WTC11 (cell line): ENCODE measurements around the gene OR14A16. TPM values are rescaled to one million over a fixed set of nuclear protein-coding genes. Genes with fewer than 3 reads are reported as not detected.

Source experiments
- ATAC-seq: fragments of 200-7000 bp; cut with Tn5 transposase; 2 replicates; pipeline ENCODE4 v1.10.0; 2021; ENCODE audit warnings: mild to moderate bottlenecking, moderate library complexity
- CTCF ChIA-PET: fragments of 300-600 bp; sonication (Branson Sonifier 250); formaldehyde crosslinking; loops from one replicate; lab custom pipeline; 2021; ENCODE audit warnings: antibody characterized with exemption; lab: Charles Lee
- POLR2A ChIA-PET: fragments of 350-600 bp; sonication (Branson Sonifier 250); formaldehyde crosslinking; loops from one replicate; lab custom pipeline; 2021; ENCODE audit warnings: antibody characterized with exemption; lab: Charles Lee
- DNase-seq: peaks from one replicate; pipeline ENCODE4 v3.0.0; 2021; ENCODE audit warnings: low spot score
- H3K27ac Mint-ChIP-seq: 2 replicates; pipeline ENCODE4 v1.8.0; 2021; ENCODE audit warnings: mixed read lengths
- H3K27me3 Mint-ChIP-seq: 2 replicates; pipeline ENCODE4 v1.8.0; 2021; ENCODE audit warnings: low read depth, mild to moderate bottlenecking, moderate library complexity, mixed read lengths
- H3K36me3 Mint-ChIP-seq: 2 replicates; pipeline ENCODE4 v1.8.0; 2021; ENCODE audit warnings: mixed read lengths
- H3K4me1 Mint-ChIP-seq: 2 replicates; pipeline ENCODE4 v1.8.0; 2022; ENCODE audit warnings: mixed read lengths
- H3K4me3 Mint-ChIP-seq: 2 replicates; pipeline ENCODE4 v1.8.0; 2021; ENCODE audit warnings: mild to moderate bottlenecking, moderate library complexity, mixed read lengths
- H3K9me3 Mint-ChIP-seq: 2 replicates; pipeline ENCODE4 v1.8.0; 2021; ENCODE audit warnings: mixed read lengths
- CBFB ChIP-seq: sonication (generic); formaldehyde crosslinking; IDR thresholded peaks from 2 replicates; pipeline ENCODE4 v1.8.1; 2022; ENCODE audit warnings: mild to moderate bottlenecking, low read depth, missing genetic modification reagents
- CREB1 ChIP-seq: sonication (generic); formaldehyde crosslinking; IDR thresholded peaks from 2 replicates; pipeline ENCODE4 v1.8.0; 2023; ENCODE audit warnings: mild to moderate bottlenecking, missing genetic modification reagents
- ELF4 ChIP-seq: sonication (generic); formaldehyde crosslinking; IDR thresholded peaks from 2 replicates; pipeline ENCODE4 v1.8.1; 2022; ENCODE audit warnings: low read depth, mild to moderate bottlenecking, moderate library complexity, missing genetic modification reagents
- ERG ChIP-seq: fragments of 250-450 bp; sonication (Bioruptor Pico); IDR thresholded peaks from 2 replicates; pipeline ENCODE4 v1.8.0; 2021; ENCODE audit warnings: mild to moderate bottlenecking
- FOXJ3 ChIP-seq: sonication (generic); formaldehyde crosslinking; IDR thresholded peaks from 2 replicates; pipeline ENCODE4 v1.9.0; 2021; ENCODE audit warnings: missing genetic modification reagents, mild to moderate bottlenecking, borderline replicate concordance
- KAT7 ChIP-seq: sonication (generic); formaldehyde crosslinking; IDR thresholded peaks from 2 replicates; pipeline ENCODE4 v1.8.1; 2023; ENCODE audit warnings: missing genetic modification reagents, mild to moderate bottlenecking, borderline replicate concordance
- MAX ChIP-seq: sonication (generic); formaldehyde crosslinking; IDR thresholded peaks from 2 replicates; pipeline ENCODE4 v1.8.0; 2022; ENCODE audit warnings: mild to moderate bottlenecking, missing genetic modification reagents
- MLX ChIP-seq: sonication (generic); formaldehyde crosslinking; IDR thresholded peaks from 2 replicates; pipeline ENCODE4 v1.8.1; 2023; ENCODE audit warnings: mild to moderate bottlenecking, missing genetic modification reagents, moderate library complexity
- MXD4 ChIP-seq: fragments of 250-450 bp; sonication (Bioruptor Pico); IDR thresholded peaks from 2 replicates; pipeline ENCODE4 v1.8.0; 2021; ENCODE audit warnings: mild to moderate bottlenecking, moderate library complexity, borderline replicate concordance
- NFE2L1 ChIP-seq: sonication (generic); formaldehyde crosslinking; IDR thresholded peaks from 2 replicates; pipeline ENCODE4 v1.8.1; 2023; ENCODE audit warnings: missing genetic modification reagents
- NR3C1 ChIP-seq: sonication (generic); formaldehyde crosslinking; conservative IDR thresholded peaks from 2 replicates; pipeline ENCODE4 v1.8.1; 2023; ENCODE audit warnings: low read depth, mild to moderate bottlenecking, missing genetic modification reagents
- RELA ChIP-seq: sonication (generic); formaldehyde crosslinking; IDR thresholded peaks from 2 replicates; pipeline ENCODE4 v1.8.1; 2022; ENCODE audit warnings: missing genetic modification reagents, mild to moderate bottlenecking, borderline replicate concordance
- SMAD3 ChIP-seq: sonication (generic); formaldehyde crosslinking; IDR thresholded peaks from 2 replicates; pipeline ENCODE4 v1.8.0; 2022; ENCODE audit warnings: missing genetic modification reagents, mild to moderate bottlenecking, borderline replicate concordance
- SMAD4 ChIP-seq: sonication (generic); formaldehyde crosslinking; IDR thresholded peaks from 2 replicates; pipeline ENCODE4 v1.8.0; 2022; ENCODE audit warnings: mild to moderate bottlenecking, missing genetic modification reagents
- SOX15 ChIP-seq: fragments of 250-450 bp; sonication (Bioruptor Pico); IDR thresholded peaks from 2 replicates; pipeline ENCODE4 v1.9.0; 2021; ENCODE audit warnings: mild to moderate bottlenecking
- TEAD1 ChIP-seq: sonication (generic); formaldehyde crosslinking; IDR thresholded peaks from 2 replicates; pipeline ENCODE4 v1.8.0; 2022; ENCODE audit warnings: mild to moderate bottlenecking, missing genetic modification reagents
- USF1 ChIP-seq: sonication (generic); formaldehyde crosslinking; IDR thresholded peaks from 2 replicates; pipeline ENCODE4 v1.8.0; 2022; ENCODE audit warnings: mild to moderate bottlenecking, missing genetic modification reagents
- ZBTB21 ChIP-seq: sonication (generic); formaldehyde crosslinking; IDR thresholded peaks from 2 replicates; pipeline ENCODE4 v1.8.1; 2023; ENCODE audit warnings: mild to moderate bottlenecking, missing genetic modification reagents, borderline replicate concordance
- ZMAT4 ChIP-seq: fragments of 250-450 bp; sonication (Bioruptor Pico); IDR thresholded peaks from 2 replicates; pipeline ENCODE4 v1.9.0; 2021; ENCODE audit warnings: mild to moderate bottlenecking
- ZNF138 ChIP-seq: sonication (generic); formaldehyde crosslinking; conservative IDR thresholded peaks from 2 replicates; pipeline ENCODE4 v1.8.1; 2022; ENCODE audit warnings: mild to moderate bottlenecking, moderate library complexity, missing genetic modification reagents
- ZNF396 ChIP-seq: fragments of 250-450 bp; sonication (Bioruptor Pico); IDR thresholded peaks from 2 replicates; pipeline ENCODE4 v1.8.0; 2021; ENCODE audit warnings: mild to moderate bottlenecking, moderate library complexity, borderline replicate concordance
- total RNA-seq: library from RNA; stranded (reverse); gene quantifications from 3 replicates; pipeline ENCODE4 v1.2.3, GENCODE V29; 2021
- TF ChIP-seq, protein P1 (sequence below): sonication (generic); formaldehyde crosslinking; conservative IDR thresholded peaks from 2 replicates; pipeline ENCODE4 v1.8.1; 2022; ENCODE audit warnings: mild to moderate bottlenecking, missing genetic modification reagents
- TF ChIP-seq, protein P2 (sequence below): sonication (generic); formaldehyde crosslinking; IDR thresholded peaks from 2 replicates; pipeline ENCODE4 v1.8.0; 2022; ENCODE audit warnings: mild to moderate bottlenecking, missing genetic modification reagents

Gene OR14A16
- total RNA-seq, 1 experiment from 2014 or later = 0.17 TPM

GRCh38 chr1:247854899-247855545, 31.1 kb upstream of the OR14A16 start:
- TF ChIP-seq RELA (CRISPR knock-in tag) (no peak), TEAD1 (no peak), ZMAT4 (CRISPR knock-in tag) (no peak), SMAD4 (CRISPR knock-in tag) (no peak), MLX (CRISPR knock-in tag) (no peak), KAT7 (CRISPR knock-in tag) (no peak), SOX15 (CRISPR knock-in tag) (no peak), MXD4 (CRISPR knock-in tag) (no peak), ERG (CRISPR knock-in tag) (no peak), FOXJ3 (CRISPR knock-in tag) (no peak), CBFB (CRISPR knock-in tag) (no peak), SMAD3 (CRISPR knock-in tag) (no peak), NR3C1 (CRISPR knock-in tag) (no peak)
- TF ChIP-seq, protein P1, sequence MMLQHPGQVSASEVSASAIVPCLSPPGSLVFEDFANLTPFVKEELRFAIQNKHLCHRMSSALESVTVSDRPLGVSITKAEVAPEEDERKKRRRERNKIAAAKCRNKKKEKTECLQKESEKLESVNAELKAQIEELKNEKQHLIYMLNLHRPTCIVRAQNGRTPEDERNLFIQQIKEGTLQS (CRISPR knock-in tag) = no peak
- ChIA-PET CTCF (no interaction called here), POLR2A (no interaction called here)
- ATAC-seq = no peak
- Mint-ChIP-seq H3K9me3 (peaks cover 30% of the 10 kb centered on the region), H3K36me3 (peaks cover 21% of the 10 kb centered on the region), H3K4me1 (peaks cover 10% of the 10 kb centered on the region; the same call in 1 of the 2 replicates), H3K27ac (no peak overlapping the region), H3K4me3 (no peak overlapping the region), H3K27me3 (peaks cover 16% of the 10 kb centered on the region)
- DNase-seq = no peak

DNA sequence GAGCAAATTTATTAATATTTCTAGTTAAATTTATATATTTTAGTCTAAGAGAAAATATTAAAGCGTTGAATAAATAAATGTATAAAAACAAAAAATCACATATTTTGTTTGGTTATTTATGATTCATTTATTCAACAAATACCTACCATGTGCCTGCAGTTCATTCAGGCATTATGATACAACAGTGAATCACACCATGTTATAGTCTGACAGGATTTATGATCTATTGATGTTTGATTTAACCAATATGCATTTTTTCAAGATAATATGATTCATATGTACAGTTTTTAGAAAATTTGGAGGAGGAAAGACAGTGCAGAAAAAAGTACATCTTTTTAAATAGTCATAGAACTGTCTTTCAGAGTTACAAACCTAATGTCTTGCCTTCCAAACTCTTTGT, 25.7 kb upstream of the OR14A16 start:
- Mint-ChIP-seq H3K36me3 (peaks cover 10% of the 10 kb centered on the region), H3K27me3 (no peaks in the 10 kb centered on the region; the same call in none of the 2 replicates), H3K27ac (no peak overlapping the region), H3K9me3 (peaks cover 29% of the 10 kb centered on the region), H3K4me3 (no peak overlapping the region), H3K4me1 (no peaks in the 10 kb centered on the region)
- ATAC-seq = no peak
- POLR2A ChIA-PET = no interaction called here
- no peak for TF ChIP-seq MLX (CRISPR knock-in tag)
- no peak for TF ChIP-seq USF1
- no peak for TF ChIP-seq CREB1 (CRISPR knock-in tag)
- TF ChIP-seq ZBTB21 (CRISPR knock-in tag) = no peak
- no peak for TF ChIP-seq NFE2L1 (CRISPR knock-in tag)
- no peak for TF ChIP-seq MAX
- TF ChIP-seq SMAD4 (CRISPR knock-in tag) = no peak
- no peak for TF ChIP-seq ELF4 (CRISPR knock-in tag)
- TF ChIP-seq ZNF138 (CRISPR knock-in tag) = no peak
- TF ChIP-seq, protein P2, sequence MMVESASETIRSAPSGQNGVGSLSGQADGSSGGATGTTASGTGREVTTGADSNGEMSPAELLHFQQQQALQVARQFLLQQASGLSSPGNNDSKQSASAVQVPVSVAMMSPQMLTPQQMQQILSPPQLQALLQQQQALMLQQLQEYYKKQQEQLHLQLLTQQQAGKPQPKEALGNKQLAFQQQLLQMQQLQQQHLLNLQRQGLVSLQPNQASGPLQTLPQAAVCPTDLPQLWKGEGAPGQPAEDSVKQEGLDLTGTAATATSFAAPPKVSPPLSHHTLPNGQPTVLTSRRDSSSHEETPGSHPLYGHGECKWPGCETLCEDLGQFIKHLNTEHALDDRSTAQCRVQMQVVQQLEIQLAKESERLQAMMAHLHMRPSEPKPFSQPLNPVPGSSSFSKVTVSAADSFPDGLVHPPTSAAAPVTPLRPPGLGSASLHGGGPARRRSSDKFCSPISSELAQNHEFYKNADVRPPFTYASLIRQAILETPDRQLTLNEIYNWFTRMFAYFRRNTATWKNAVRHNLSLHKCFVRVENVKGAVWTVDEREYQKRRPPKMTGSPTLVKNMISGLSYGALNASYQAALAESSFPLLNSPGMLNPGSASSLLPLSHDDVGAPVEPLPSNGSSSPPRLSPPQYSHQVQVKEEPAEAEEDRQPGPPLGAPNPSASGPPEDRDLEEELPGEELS (CRISPR knock-in tag) = no peak
- TF ChIP-seq ZNF396 = no peak
- CTCF ChIA-PET = no interaction called here
- no peak for DNase-seq
